Gastrocnemius medialis (tissue), 4 donors: Measurements from ENCODE around the gene INPP4B. TPM values are rescaled to one million over a fixed set of nuclear protein-coding genes. Genes with fewer than 3 reads are reported as not detected.

Experiments used
- ATAC-seq, 2 donors: fragments of 150-250 bp; one replicate each; pipeline ENCODE4 v1.9.1; 2016
- DNase-seq, 2 donors: peaks; one replicate each; pipeline ENCODE4 v3.0.0-alpha.2; 2019
- H3K27ac ChIP-seq, 4 donors: fragments of 200-600 bp; sonication (generic); 1 replicate in 1 of 4; 2 replicates in 3 of 4; pipeline ENCODE4 v1.5.1; 2016 to 2018; ENCODE audit warnings: mild to moderate bottlenecking in 2 of 4, moderate library complexity in 1 of 4
- H3K27me3 ChIP-seq, 3 donors: fragments of 200-600 bp; sonication (generic) in 2 of 3; 1 replicate in 1 of 3; 2 replicates in 2 of 3; pipeline versions ENCODE4 v1.5.1 to v1.6.0; 2016 to 2019; ENCODE audit warnings: mild to moderate bottlenecking in 1 of 3, moderate library complexity in 1 of 3
- H3K36me3 ChIP-seq, 2 donors: fragments of 200-600 bp; sonication (generic) in 1 of 2; one replicate each; pipeline ENCODE4 v1.5.1; 2017 to 2018
- H3K4me1 ChIP-seq, 2 donors: fragments of 200-600 bp; sonication (generic) in 1 of 2; one replicate each; pipeline ENCODE4 v1.5.1; 2016 to 2017; ENCODE audit warnings: mild to moderate bottlenecking in 2 of 2
- H3K4me3 ChIP-seq, 4 donors: fragments of 200-600 bp; sonication (generic) in 3 of 4; 1 replicate in 1 of 4; 2 replicates in 3 of 4; pipeline ENCODE4 v1.5.1; 2016 to 2019; ENCODE audit warnings: mild to moderate bottlenecking in 2 of 4
- H3K9me3 ChIP-seq, 3 donors: fragments of 200-600 bp; sonication (generic) in 2 of 3; 1 replicate in 1 of 3; 2 replicates in 2 of 3; pipeline ENCODE4 v1.5.1; 2016 to 2019
- CTCF ChIP-seq, 5 experiments: fragments of 450-650 bp in 3 of 5; fragments of 200-600 bp in 2 of 5; sonication (generic) in 2 of 5; IDR thresholded peaks in 4 of 5; conservative IDR thresholded peaks in 1 of 5; 1 replicate in 4 of 5; 2 replicates in 1 of 5; pipeline ENCODE4 v1.5.1; 2016 to 2019; ENCODE audit warnings: antibody characterized with exemption in 5 of 5, mild to moderate bottlenecking in 3 of 5, moderate library complexity in 3 of 5
- POLR2A ChIP-seq, 2 donors: fragments of 450-650 bp; IDR thresholded peaks; one replicate each; pipeline ENCODE4 v1.6.1; 2017; ENCODE audit warnings: antibody characterized with exemption in 2 of 2, mild to moderate bottlenecking in 2 of 2, moderate library complexity in 2 of 2
- in situ Hi-C, 4 donors: fragments of 200-750 bp; cut with MboI; loops; one replicate each; pipeline versions ENCODE4 v1.15.0 to v1.8.0; 2017; ENCODE audit warnings: low sequenced_read_pairs in 4 of 4
- intact Hi-C: fragments of 100-400 bp; cut with DNase I; formaldehyde crosslinking; loops from one replicate; pipeline ENCODE4 v1.15.1; 2023; ENCODE audit warnings: low total_unique reads
- total RNA-seq, 4 donors: library from RNA; depleted of rRNA; stranded (reverse); fragments of >200 nt; gene quantifications; one replicate each; pipeline versions ENCODE4 v1.1.0 to v1.2.3, GENCODE V29; 2016

The INPP4B gene
- total RNA-seq, 4 donors from 2014 or later = 7.5 to 23.6 (median 9.1) TPM

GRCh38 chr4:142405695-142406498 lies 440.2 kb downstream of the INPP4B start:
- no peaks in the 10 kb centered on the region for H3K9me3 ChIP-seq
- DNase-seq (no peak), ATAC-seq (peak; percentile 36 to 57)
- peak overlapping the region in 3 of 4 donors; percentile 57 to 61 (median 61) for H3K4me3 ChIP-seq
- H3K27me3 ChIP-seq = no peaks in the 10 kb centered on the region
- in situ Hi-C loops = no loop called here
- H3K4me1 ChIP-seq = peaks cover 20 to 48% of the 10 kb centered on the region in 2 donors
- no peaks in the 10 kb centered on the region for H3K36me3 ChIP-seq
- TF ChIP-seq CTCF (IDR thresholded peaks at IDR 0.05 in 4 of 5, conservative IDR thresholded peaks at IDR 0.05 in 1 of 5) (no peak), POLR2A (IDR thresholded peaks at IDR 0.05) (no peak)
- peak overlapping the region; percentile 82 to 91 (median 86) for H3K27ac ChIP-seq
- intact Hi-C loops = loop anchor here (5.0 kb wide), 1 partner anchor 139 kb away; no protein-coding TSS in a partner anchor

- peak overlapping the region; percentile 82 to 91 (median 86) for H3K27ac ChIP-seq
- in situ Hi-C loops = no loop called here
- ATAC-seq = peak; percentile 72 to 81
Measured at GRCh38 chr4:142405021-142405694, 440.9 kb downstream of the INPP4B start.

GRCh38 chr4:142404191-142404611 lies 441.9 kb downstream of the INPP4B start:
- DNase-seq (peak; percentile 41 to 73), ATAC-seq (peak; percentile 77 to 89)
- in situ Hi-C loops = no loop called here
- Histone ChIP-seq H3K4me3 (peak overlapping the region; percentile 57 to 61 (median 60)), H3K27ac (peak overlapping the region; percentile 82 to 91 (median 86)), H3K27me3 (no peaks in the 10 kb centered on the region), H3K4me1 (peaks cover 20 to 48% of the 10 kb centered on the region in 2 donors), H3K36me3 (no peaks in the 10 kb centered on the region), H3K9me3 (no peaks in the 10 kb centered on the region)
- TF ChIP-seq POLR2A (IDR thresholded peaks at IDR 0.05) (peak; percentile 46 to 78), CTCF (IDR thresholded peaks at IDR 0.05 in 4 of 5, conservative IDR thresholded peaks at IDR 0.05 in 1 of 5) (no peak)
- intact Hi-C loops = no loop called here

More at GRCh38 chr4:142405021-142405694, 440.9 kb downstream of the INPP4B start:
- Histone ChIP-seq H3K36me3 (no peaks in the 10 kb centered on the region), H3K4me3 (peak overlapping the region; percentile 57 to 61 (median 60)), H3K27me3 (no peaks in the 10 kb centered on the region), H3K9me3 (no peaks in the 10 kb centered on the region), H3K4me1 (peaks cover 20 to 48% of the 10 kb centered on the region in 2 donors)
- peak; percentile 38 to 54 for DNase-seq
- intact Hi-C loops = loop anchor here (5.0 kb wide), 1 partner anchor 138 kb away; no protein-coding TSS in a partner anchor
- TF ChIP-seq POLR2A (IDR thresholded peaks at IDR 0.05) = peak in 1 of 2 donors; percentile 56
- no peak for TF ChIP-seq CTCF (IDR thresholded peaks at IDR 0.05 in 4 of 5, conservative IDR thresholded peaks at IDR 0.05 in 1 of 5)

GRCh38 chr4:142402900-142403299 lies 443.2 kb downstream of the INPP4B start:
- no peak for TF ChIP-seq CTCF (IDR thresholded peaks at IDR 0.05 in 4 of 5, conservative IDR thresholded peaks at IDR 0.05 in 1 of 5)
- no peak for TF ChIP-seq POLR2A (IDR thresholded peaks at IDR 0.05)
- Histone ChIP-seq H3K4me3 (peak overlapping the region in 2 of 4 donors; percentile 35 to 61), H3K36me3 (no peaks in the 10 kb centered on the region), H3K9me3 (no peaks in the 10 kb centered on the region), H3K27me3 (no peaks in the 10 kb centered on the region), H3K27ac (peak overlapping the region; percentile 82 to 91 (median 86)), H3K4me1 (peaks cover 20 to 48% of the 10 kb centered on the region in 2 donors)
- in situ Hi-C loops (no loop called here), intact Hi-C loops (loop anchor here (2.0 kb wide), 1 partner anchor 50 kb away; no protein-coding TSS in a partner anchor)
- DNase-seq (peak in 1 of 2 donors; percentile 29), ATAC-seq (peak in 1 of 2 donors; percentile 33)
